SK-N-SH treated with all-trans-retinoic acid at 6 μM for 48 hours (cell line): ENCODE measurements around the gene SHISA4.

Source experiments
- CSDC2 ChIP-seq: fragments of 250-450 bp; sonication (Bioruptor Pico); IDR thresholded peaks from 2 replicates; pipeline ENCODE4 v1.5.0; 2020; ENCODE audit warnings: mild to moderate bottlenecking, moderate library complexity
- ESRRG ChIP-seq: fragments of 250-450 bp; sonication (Bioruptor Pico); IDR thresholded peaks from 2 replicates; pipeline ENCODE4 v1.6.1; 2021; ENCODE audit warnings: mild to moderate bottlenecking
- ISL1 ChIP-seq: fragments of 250-450 bp; sonication (Bioruptor Pico); IDR thresholded peaks from 2 replicates; pipeline ENCODE4 v2.1.2; 2022; ENCODE audit warnings: mild to moderate bottlenecking, moderate library complexity
- RARB ChIP-seq: fragments of 250-450 bp; sonication (Bioruptor Pico); IDR thresholded peaks from 2 replicates; pipeline ENCODE4 v1.8.0; 2021; ENCODE audit warnings: mild to moderate bottlenecking, moderate library complexity
- SNAI2 ChIP-seq: fragments of 250-450 bp; sonication (Bioruptor Pico); IDR thresholded peaks from 2 replicates; pipeline ENCODE4 v1.5.0; 2020; ENCODE audit warnings: mild to moderate bottlenecking, moderate library complexity
- TCF4 ChIP-seq: fragments of 250-450 bp; sonication (Bioruptor Pico); IDR thresholded peaks from 2 replicates; pipeline ENCODE4 v1.8.0; 2021; ENCODE audit warnings: mild to moderate bottlenecking, moderate library complexity, borderline replicate concordance
- TOX ChIP-seq: fragments of 250-450 bp; sonication (Bioruptor Pico); IDR thresholded peaks from 2 replicates; pipeline ENCODE4 v1.8.0; 2021; ENCODE audit warnings: mild to moderate bottlenecking, moderate library complexity, borderline replicate concordance
- ZFP3 ChIP-seq: fragments of 250-450 bp; sonication (Bioruptor Pico); IDR thresholded peaks from 2 replicates; pipeline ENCODE4 v1.5.0; 2020; ENCODE audit warnings: mild to moderate bottlenecking, moderate library complexity
- TF ChIP-seq, protein P1 (sequence below): fragments of 250-450 bp; sonication (Bioruptor Pico); IDR thresholded peaks from 2 replicates; pipeline ENCODE4 v1.8.0; 2020; ENCODE audit warnings: mild to moderate bottlenecking, moderate library complexity, borderline replicate concordance

GRCh38 chr1:201876148-201876818 is 12.4 kb upstream of the SHISA4 start:
- no peak for TF ChIP-seq SNAI2 (CRISPR knock-in tag)
- TF ChIP-seq, protein P1, sequence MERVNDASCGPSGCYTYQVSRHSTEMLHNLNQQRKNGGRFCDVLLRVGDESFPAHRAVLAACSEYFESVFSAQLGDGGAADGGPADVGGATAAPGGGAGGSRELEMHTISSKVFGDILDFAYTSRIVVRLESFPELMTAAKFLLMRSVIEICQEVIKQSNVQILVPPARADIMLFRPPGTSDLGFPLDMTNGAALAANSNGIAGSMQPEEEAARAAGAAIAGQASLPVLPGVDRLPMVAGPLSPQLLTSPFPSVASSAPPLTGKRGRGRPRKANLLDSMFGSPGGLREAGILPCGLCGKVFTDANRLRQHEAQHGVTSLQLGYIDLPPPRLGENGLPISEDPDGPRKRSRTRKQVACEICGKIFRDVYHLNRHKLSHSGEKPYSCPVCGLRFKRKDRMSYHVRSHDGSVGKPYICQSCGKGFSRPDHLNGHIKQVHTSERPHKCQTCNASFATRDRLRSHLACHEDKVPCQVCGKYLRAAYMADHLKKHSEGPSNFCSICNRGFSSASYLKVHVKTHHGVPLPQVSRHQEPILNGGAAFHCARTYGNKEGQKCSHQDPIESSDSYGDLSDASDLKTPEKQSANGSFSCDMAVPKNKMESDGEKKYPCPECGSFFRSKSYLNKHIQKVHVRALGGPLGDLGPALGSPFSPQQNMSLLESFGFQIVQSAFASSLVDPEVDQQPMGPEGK (CRISPR knock-in tag) = no peak
- no peak for TF ChIP-seq TOX (CRISPR knock-in tag)
- TF ChIP-seq RARB = no peak
- no peak for TF ChIP-seq ISL1 (CRISPR knock-in tag)
- no peak for TF ChIP-seq ZFP3 (CRISPR knock-in tag)
- no peak for TF ChIP-seq TCF4 (CRISPR knock-in tag)
- no peak for TF ChIP-seq ESRRG (CRISPR knock-in tag)
- no peak for TF ChIP-seq CSDC2 (CRISPR knock-in tag)
